ENCODE data around the gene GAGE12H. TPM values are rescaled to one million over a fixed set of nuclear protein-coding genes. Genes with fewer than 3 reads are reported as not detected.

GAGE12H gene
- total RNA-seq, 1 experiment from 2014 or later, result not detected

GRCh38 chrX:49618574-49618973, 38.8 kb downstream of the GAGE12H start (continued):
- TF ChIP-seq NFYB (CRISPR knock-in tag; conservative IDR thresholded peaks at IDR 0.05; ENCODE audit: low read depth), result no peak
- no peak for TF ChIP-seq GABPB1 (CRISPR knock-in tag; IDR thresholded peaks at IDR 0.05)
- no peak for TF ChIP-seq HMGA2 (CRISPR knock-in tag; IDR thresholded peaks at IDR 0.05)

GRCh38 chrX:49627086-49627777, 47.5 kb downstream of the GAGE12H start:
- H3K36me3 Mint-ChIP-seq, result peaks cover 20% of the 10 kb centered on the region
- peaks cover 2% of the 10 kb centered on the region; the same call in 1 of the 2 replicates for H3K27me3 Mint-ChIP-seq (ENCODE audit: low read depth)
- H3K27ac Mint-ChIP-seq, result no peak overlapping the region
- POLR2A ChIA-PET, result no interaction called here
- no peaks in the 10 kb centered on the region for H3K4me1 Mint-ChIP-seq
- peaks cover 21% of the 10 kb centered on the region for H3K9me3 Mint-ChIP-seq
- ATAC-seq, result peak; percentile 80
- H3K4me3 Mint-ChIP-seq, result no peak overlapping the region
- CTCF ChIA-PET, result interaction anchor here (0.6 to 1.2 kb wide), 6 partner anchors 14 to 435 kb away, joined by 3 to 4 read pairs (median 3); no protein-coding TSS in a partner anchor
- peak; percentile 56 for DNase-seq (ENCODE audit: low spot score)
- TF ChIP-seq, protein P1, sequence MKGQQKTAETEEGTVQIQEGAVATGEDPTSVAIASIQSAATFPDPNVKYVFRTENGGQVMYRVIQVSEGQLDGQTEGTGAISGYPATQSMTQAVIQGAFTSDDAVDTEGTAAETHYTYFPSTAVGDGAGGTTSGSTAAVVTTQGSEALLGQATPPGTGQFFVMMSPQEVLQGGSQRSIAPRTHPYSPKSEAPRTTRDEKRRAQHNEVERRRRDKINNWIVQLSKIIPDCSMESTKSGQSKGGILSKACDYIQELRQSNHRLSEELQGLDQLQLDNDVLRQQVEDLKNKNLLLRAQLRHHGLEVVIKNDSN (CRISPR knock-in tag; IDR thresholded peaks at IDR 0.05), result no peak
- TF ChIP-seq ZNF317 (CRISPR knock-in tag; IDR thresholded peaks at IDR 0.05; ENCODE audit: borderline replicate concordance, low read depth) (no peak), CTCF (IDR thresholded peaks at IDR 0.05) (no peak), ZBTB43 (CRISPR knock-in tag; IDR thresholded peaks at IDR 0.05) (no peak), TEAD4 (CRISPR knock-in tag; IDR thresholded peaks at IDR 0.05) (no peak), ESRRA (CRISPR knock-in tag; IDR thresholded peaks at IDR 0.05; ENCODE audit: borderline replicate concordance) (no peak), FOXP1 (CRISPR knock-in tag; IDR thresholded peaks at IDR 0.05; ENCODE audit: borderline replicate concordance) (no peak), ZNF396 (CRISPR knock-in tag; IDR thresholded peaks at IDR 0.05; ENCODE audit: borderline replicate concordance) (no peak), OVOL2 (CRISPR knock-in tag; IDR thresholded peaks at IDR 0.05; ENCODE audit: borderline replicate concordance) (no peak), ZMAT4 (CRISPR knock-in tag; IDR thresholded peaks at IDR 0.05) (no peak), KAT7 (CRISPR knock-in tag; IDR thresholded peaks at IDR 0.05; ENCODE audit: borderline replicate concordance) (no peak), JUN (CRISPR knock-in tag; IDR thresholded peaks at IDR 0.05) (no peak)
- TF ChIP-seq, protein P2, sequence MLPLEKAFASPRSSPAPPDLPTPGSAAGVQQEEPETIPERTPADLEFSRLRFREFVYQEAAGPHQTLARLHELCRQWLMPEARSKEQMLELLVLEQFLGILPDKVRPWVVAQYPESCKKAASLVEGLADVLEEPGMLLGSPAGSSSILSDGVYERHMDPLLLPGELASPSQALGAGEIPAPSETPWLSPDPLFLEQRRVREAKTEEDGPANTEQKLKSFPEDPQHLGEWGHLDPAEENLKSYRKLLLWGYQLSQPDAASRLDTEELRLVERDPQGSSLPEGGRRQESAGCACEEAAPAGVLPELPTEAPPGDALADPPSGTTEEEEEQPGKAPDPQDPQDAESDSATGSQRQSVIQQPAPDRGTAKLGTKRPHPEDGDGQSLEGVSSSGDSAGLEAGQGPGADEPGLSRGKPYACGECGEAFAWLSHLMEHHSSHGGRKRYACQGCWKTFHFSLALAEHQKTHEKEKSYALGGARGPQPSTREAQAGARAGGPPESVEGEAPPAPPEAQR (CRISPR knock-in tag; IDR thresholded peaks at IDR 0.05), result no peak
- TF ChIP-seq, protein P3, sequence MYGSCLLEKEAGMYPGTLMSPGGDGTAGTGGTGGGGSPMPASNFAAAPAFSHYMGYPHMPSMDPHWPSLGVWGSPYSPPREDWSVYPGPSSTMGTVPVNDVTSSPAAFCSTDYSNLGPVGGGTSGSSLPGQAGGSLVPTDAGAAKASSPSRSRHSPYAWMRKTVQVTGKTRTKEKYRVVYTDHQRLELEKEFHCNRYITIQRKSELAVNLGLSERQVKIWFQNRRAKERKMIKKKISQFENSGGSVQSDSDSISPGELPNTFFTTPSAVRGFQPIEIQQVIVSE (CRISPR knock-in tag; IDR thresholded peaks at IDR 0.05; ENCODE audit: borderline replicate concordance), result no peak
- TF ChIP-seq, protein P4, sequence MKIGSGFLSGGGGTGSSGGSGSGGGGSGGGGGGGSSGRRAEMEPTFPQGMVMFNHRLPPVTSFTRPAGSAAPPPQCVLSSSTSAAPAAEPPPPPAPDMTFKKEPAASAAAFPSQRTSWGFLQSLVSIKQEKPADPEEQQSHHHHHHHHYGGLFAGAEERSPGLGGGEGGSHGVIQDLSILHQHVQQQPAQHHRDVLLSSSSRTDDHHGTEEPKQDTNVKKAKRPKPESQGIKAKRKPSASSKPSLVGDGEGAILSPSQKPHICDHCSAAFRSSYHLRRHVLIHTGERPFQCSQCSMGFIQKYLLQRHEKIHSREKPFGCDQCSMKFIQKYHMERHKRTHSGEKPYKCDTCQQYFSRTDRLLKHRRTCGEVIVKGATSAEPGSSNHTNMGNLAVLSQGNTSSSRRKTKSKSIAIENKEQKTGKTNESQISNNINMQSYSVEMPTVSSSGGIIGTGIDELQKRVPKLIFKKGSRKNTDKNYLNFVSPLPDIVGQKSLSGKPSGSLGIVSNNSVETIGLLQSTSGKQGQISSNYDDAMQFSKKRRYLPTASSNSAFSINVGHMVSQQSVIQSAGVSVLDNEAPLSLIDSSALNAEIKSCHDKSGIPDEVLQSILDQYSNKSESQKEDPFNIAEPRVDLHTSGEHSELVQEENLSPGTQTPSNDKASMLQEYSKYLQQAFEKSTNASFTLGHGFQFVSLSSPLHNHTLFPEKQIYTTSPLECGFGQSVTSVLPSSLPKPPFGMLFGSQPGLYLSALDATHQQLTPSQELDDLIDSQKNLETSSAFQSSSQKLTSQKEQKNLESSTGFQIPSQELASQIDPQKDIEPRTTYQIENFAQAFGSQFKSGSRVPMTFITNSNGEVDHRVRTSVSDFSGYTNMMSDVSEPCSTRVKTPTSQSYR (CRISPR knock-in tag; IDR thresholded peaks at IDR 0.05), result no peak
- TF ChIP-seq, protein P5, sequence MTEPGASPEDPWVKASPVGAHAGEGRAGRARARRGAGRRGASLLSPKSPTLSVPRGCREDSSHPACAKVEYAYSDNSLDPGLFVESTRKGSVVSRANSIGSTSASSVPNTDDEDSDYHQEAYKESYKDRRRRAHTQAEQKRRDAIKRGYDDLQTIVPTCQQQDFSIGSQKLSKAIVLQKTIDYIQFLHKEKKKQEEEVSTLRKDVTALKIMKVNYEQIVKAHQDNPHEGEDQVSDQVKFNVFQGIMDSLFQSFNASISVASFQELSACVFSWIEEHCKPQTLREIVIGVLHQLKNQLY (CRISPR knock-in tag; IDR thresholded peaks at IDR 0.05), result no peak
- TF ChIP-seq, protein P6, sequence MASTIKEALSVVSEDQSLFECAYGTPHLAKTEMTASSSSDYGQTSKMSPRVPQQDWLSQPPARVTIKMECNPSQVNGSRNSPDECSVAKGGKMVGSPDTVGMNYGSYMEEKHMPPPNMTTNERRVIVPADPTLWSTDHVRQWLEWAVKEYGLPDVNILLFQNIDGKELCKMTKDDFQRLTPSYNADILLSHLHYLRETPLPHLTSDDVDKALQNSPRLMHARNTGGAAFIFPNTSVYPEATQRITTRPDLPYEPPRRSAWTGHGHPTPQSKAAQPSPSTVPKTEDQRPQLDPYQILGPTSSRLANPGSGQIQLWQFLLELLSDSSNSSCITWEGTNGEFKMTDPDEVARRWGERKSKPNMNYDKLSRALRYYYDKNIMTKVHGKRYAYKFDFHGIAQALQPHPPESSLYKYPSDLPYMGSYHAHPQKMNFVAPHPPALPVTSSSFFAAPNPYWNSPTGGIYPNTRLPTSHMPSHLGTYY (CRISPR knock-in tag; IDR thresholded peaks at IDR 0.05), result no peak
